Measurements from ENCODE around the gene RGS7BP.

DNA sequence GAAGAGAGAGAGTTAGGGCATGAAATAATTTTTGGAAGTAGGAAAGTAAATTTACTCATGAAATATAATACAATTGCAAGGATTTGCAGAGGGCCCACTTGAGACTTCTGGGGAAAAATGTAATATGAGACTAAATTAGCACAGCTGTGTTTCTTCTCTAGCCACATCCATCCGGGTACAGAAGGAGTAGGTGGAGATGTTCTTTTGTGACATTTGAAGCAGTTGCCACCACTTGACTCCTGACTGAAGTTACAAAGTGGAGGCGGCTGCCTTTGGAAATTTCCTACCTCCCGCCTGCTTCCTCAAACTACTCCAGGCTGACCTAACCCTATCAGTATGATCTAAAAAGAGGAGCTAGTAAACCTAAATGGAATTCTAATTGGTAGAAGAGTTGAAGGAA lies 126.4 kb downstream of the RGS7BP start:
- TF ChIP-seq EZH2phosphoT487 (IDR thresholded peaks at IDR 0.05) (no peak), CTCF (IDR thresholded peaks at IDR 0.05) (no peak), EZH2 (IDR thresholded peaks at IDR 0.05) (no peak)
